HG03469 (cell line): ENCODE data around the gene FAAP100.
A peak's percentile ranks its signal among the peaks of the same experiment; 100 is the strongest.

Experiments used
- ATAC-seq: cut with Tn5 transposase; IDR thresholded peaks from one replicate; pipeline ENCODE4 v1.9.1; 2021; ENCODE audit warnings: mild to moderate bottlenecking, moderate library complexity, moderate number of reproducible peaks; ENCODE audit not compliant: unreplicated experiment

Gene FAAP100

DNA sequence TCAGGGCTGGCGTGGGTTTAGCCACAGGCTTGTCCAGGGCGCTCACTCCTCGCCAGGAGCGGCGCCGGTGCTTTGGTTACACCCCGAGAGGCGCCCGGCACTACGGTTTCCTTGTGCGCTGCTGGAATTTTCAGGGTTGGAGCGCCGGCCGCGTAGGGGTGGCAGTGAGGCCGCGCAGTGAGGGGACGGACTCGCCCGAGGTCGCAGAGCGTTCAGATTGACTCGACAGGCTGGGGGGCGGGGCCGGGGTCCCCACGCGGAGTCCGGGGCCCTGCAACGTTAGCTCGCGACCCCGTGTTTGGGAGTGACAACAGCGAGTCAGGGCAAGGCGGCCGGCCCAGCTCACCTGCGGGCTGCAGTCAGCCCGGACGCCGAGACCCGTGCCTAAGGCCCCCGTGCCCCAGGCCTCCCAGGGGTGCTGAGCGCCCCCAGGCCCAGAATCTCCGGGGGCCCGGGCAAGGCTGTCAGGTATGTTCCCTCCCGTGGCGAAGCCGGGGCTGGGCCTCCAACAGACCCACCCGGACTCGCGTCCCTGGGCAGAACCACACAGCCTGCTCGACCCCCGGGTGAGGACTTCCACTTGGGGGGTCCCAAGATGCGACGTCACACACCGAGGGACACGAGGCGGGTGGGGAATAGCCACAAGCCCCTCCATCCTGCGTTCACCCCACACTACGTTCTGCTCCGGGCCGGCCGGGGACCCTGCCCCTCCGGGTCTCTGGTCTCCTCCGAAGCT lies 38.2 kb downstream of the FAAP100 start:
- ATAC-seq: no peak

DNA sequence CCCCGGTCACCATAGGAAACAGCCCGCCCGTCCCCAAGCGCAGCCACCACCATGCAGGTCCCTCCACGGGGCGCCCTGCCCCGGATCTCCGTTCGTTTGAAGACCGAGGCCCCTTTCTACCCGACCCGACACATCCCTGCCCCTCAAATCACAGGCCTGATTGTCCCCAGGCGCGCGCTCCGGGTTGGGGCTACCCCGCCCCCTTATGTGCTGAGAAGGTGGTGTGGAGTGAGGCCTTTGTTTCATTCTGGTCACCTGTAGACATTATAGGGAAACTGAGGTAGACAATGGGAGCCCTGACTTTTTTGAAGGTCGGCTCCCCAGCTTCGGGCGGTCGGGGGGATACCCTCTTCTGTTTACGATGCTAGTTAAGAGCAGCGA lies 38.8 kb downstream of the FAAP100 start:
- ATAC-seq: no peak

GRCh38 chr17:81512562-81513371 lies 39.4 kb downstream of the FAAP100 start, which contains the start of gene ACTG1:
Gene ACTG1, minus strand, starts transcription at chr17:81512799. Its CDS starts 445 bp downstream, at chr17:81512354.
- peak; percentile 28 for ATAC-seq

GRCh38 chr17:81511804-81512561 lies 40.2 kb downstream of the FAAP100 start:
- ATAC-seq: no peak

- no peak for ATAC-seq
These were observed 40.7 kb downstream of the FAAP100 start for GRCh38 chr17:81511554-81511803.

GRCh38 chr17:81510785-81511553 lies 41.2 kb downstream of the FAAP100 start:
- ATAC-seq: no peak

DNA sequence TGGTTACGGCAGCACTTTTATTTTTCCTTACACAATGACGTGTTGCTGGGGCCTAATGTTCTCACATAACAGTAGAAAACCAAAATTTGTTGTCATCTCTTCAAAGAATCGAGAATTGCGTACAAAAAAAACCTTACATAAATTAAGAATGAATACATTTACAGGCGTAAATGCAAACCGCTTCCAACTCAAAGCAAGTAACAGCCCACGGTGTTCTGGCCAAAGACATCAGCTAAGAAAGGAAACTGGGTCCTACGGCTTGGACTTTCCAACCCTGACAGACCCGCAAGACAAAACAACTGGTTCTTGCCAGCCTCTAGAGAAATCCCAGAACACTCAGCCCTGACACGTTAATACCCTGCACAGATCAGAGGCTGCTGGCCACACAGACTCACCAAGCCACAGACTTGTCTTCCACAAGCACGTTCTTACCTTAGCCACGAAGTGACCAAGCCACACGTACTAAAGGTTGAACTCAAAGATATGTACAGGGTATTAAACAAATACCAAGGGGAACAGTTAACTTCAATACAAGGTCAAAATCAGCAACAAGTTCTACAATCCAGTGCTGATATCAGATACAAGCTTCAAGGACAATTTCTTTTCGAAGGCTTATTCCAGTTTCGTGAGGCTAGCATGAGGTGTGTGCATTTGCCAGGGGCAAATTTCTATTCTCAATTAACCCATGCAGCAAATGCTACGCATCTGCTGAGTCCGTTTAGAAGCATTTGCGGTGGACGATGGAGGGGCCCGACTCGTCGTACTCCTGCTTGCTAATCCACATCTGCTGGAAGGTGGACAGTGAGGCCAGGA lies 42.0 kb downstream of the FAAP100 start:
- no peak for ATAC-seq

DNA sequence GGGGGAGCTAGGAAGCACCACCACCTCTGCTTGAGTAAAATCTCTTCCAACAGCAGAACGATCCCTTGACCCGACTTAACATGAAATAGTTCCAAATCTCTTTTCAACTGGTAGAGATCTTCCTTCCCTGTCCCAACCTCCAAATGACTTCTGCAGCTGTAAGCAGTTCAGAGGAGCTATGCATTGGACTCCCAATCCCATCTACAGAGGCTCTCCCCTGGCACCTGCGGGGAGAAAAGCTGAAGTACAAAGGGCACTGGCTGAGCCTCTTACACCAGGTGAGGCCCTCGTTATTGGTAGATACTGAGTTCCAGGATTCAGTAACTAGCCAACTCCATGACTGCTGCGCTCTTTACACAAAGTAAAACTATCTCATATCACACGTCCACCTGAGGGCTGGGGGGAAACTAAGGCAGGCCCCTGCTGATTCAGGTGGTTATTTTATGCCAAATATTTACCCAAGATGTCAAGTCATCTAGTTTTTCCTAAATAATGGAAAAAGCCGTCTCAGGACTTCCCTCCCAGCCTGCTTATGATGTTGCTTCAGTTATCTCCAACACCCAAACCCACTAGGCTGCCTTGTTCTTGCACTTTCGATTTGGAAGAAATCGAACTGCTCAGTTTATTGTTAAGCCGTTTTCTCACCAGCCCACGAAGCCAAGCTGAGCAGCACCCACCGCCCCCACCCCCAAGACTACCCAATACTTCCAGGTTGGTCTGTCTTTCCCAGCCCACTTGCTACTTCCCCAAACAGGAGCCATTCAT lies 42.8 kb downstream of the FAAP100 start:
- no peak for ATAC-seq

DNA sequence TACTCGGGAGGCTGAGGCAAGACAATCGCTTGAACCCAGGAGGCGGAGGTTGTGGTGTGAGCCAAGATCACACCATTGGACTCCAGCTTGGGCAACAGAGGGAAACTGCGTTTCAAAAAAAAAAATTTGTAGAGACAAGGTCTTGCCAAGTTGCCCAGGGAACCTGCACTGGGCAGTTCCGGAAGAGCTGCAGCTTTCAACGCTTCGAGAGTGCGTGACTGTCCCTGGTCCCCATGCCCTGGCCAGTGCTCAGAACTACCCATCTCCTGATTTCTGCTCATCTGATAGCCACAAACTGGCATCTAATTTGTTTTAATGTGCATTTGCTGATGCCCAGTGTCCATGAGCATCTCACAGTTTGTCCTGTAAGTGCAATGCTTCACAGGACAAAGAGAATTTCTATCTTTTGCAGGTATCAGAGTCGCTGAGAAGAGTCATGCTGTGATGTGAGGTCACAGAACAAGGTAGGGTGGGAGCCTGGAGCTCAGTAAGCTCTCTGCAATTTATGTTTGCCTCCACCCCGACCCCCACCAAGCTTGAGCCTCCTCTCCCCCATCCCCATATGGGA lies 43.4 kb downstream of the FAAP100 start:
- no peak for ATAC-seq

DNA sequence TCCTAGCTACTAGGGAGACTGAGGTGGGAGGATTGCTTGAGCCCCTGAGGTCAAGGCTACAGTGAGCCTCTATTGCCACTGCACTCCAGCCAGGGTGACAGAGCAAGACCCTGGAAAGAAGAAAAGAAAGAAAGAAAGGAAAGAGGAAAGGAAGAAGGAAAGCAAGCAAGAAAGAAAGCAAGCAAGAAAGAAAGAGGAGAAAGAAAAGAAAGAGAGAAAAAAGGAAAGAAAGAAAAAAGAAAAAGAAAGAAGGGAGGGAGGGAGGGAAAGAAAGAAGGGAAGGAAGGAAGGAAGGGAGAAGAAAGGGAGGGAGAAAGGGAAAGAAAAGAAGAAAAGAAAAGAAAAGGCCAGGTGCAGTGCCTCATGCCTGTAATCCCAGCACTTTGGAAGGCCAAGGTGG lies 48.5 kb downstream of the FAAP100 start:
- ATAC-seq: no peak

DNA sequence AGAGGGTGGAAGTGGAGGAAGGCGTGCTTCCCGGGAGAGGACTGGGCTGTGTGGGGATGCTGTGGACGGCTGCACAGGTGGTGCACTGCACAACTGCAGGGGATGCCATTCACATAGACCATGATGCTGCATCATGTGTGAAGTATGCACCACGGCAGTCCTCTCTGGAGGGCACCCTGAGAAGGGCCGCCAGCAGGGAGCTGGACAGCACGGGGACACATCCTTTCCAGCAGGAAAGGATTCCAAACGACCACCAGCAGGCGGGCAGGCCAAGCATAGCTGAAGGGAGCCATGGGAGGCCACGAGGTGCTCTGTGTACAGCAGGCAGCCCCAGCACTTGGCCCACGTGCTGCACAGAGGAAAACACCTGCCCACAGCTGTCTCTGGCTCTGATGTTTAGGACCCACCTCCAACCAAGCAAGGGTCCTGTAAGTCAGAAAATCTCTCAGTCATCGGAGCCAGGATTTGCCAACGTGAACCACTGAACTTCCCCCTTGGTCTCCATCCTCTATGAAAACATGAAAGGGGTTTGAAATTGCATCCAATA lies 49.6 kb downstream of the FAAP100 start:
- ATAC-seq: no peak

DNA sequence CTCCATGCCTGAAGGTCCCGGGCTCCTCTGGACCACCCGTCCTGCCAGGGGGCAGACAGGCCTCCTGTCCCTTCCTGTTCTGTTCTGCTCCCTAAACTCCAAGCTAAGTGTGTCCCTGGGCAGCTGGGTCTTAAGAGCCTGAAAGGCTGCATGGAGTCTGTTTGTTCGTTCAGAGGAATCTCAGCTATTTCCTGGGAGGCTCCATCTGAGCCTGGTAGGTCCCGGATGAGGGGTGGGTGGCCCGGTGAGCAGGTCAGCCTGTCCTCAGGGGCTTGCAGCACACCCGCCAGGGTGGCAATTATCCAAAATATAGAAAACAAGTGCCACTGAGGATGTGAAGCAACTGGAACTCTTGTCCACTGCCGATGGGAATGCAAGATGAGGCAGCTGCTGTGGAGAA lies 52.1 kb downstream of the FAAP100 start:
- no peak for ATAC-seq

- ATAC-seq: no peak
These were observed 52.6 kb downstream of the FAAP100 start for GRCh38 chr17:81499601-81499970.

DNA sequence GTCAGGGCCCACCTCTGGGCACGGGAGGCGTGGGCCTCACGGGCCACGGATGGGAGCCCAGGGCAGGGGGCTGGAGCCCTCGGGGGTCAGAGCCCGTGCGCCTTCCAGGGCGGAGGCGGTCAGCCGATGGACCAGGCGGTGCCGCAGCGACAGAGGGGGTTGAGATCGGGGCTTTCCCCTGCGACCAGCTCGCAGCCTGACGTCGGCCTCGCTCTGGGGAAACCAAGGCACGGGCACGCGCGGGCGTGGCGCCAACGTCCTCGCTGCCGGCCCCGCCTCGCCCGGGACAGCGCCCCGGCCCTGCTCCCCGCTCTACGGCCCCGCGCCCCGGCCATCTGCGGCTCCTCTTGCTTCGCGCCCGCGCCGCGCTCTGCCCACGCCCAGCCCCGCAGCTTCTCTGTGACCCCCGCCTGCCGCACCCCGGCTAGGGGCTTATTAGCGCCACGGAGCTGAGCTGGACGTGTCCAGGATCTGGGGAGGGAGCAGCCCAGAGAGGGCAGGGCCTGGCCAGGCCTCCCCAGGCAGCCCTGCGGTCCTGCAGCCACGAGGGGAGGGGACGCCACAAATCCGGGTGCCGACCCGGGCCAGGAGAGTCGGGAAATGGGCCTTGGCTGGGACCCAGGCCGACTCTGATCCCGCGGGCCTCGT lies 53.1 kb downstream of the FAAP100 start:
- no peak for ATAC-seq

- no peak for ATAC-seq
These were observed 57.4 kb downstream of the FAAP100 start for GRCh38 chr17:81494626-81495377.

- ATAC-seq: no peak
These were observed 58.7 kb downstream of the FAAP100 start for GRCh38 chr17:81493198-81494038.

DNA sequence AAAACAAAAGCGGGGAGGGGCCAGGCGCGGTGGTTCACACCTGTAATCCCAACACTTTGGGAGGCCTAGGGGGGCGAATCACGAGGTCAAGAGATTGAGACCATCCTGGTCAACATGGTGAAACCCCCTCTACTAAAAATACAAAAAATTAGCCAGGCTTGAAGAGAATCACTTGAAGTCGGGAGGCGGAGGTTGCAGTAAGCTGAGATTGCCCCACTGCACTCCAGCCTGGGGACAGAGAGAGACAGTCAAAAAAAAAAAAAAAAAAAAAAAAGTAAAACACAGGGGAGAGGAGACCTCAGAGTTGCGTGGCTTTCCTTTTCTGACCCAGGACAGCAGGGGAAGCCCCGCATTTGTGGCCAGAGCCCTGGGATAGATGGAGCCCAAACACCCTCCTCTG lies 59.4 kb downstream of the FAAP100 start:
- no peak for ATAC-seq
